Measurements from ENCODE around the gene ZNF813. TPM values are rescaled to one million over a fixed set of nuclear protein-coding genes. Genes with fewer than 3 reads are reported as not detected.

ZNF813 gene
- total and polyA plus RNA-seq, 11 donors = 0.42 to 2.5 (median 1.1) TPM

DNA sequence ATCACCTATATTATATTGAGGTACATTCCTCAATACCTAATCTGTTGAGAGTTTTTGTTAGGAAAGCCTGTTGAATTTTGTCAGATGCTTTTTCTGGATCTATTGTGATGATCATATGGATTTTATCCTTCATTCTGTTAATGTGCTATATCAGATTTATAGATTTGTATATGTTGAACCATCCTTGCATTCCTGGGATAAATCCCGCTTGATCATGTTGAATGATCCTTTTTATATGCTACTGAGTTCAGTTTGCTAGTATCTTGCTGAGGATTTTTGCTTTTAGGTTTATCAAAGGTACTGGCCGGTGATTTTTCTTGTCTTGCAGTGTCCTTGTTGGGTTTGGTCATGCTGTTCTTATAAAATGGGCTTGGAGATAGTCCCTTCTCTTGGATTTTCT lies 58.4 kb downstream of the ZNF813 start:
- Histone ChIP-seq H3K9me3 (peaks cover 0 to 16% (median 5%) of the 10 kb centered on the region in 12 donors), H3K36me3 (peaks cover 0 to 4% (median 0%) of the 10 kb centered on the region in 9 donors), H3K27ac (no peak overlapping the region), H3K27me3 (no peaks in the 10 kb centered on the region), H3K4me1 (peaks cover 0 to 10% (median 6%) of the 10 kb centered on the region in 12 donors), H3K4me3 (no peak overlapping the region)
- 95 to 100% (median 98%) methylated on average over 2 of the region's 2 CpGs for WGBS, 4 donors
- ATAC-seq (no peak), DNase-seq (no peak)
- intact Hi-C loops (cut with DNase I) = no loop called here
- TF ChIP-seq POLR2A (IDR thresholded peaks at IDR 0.05) (no peak), CTCF (IDR thresholded peaks at IDR 0.05) (no peak)

- Histone ChIP-seq H3K27me3 (no peaks in the 10 kb centered on the region), H3K4me3 (no peak overlapping the region)
- intact Hi-C loops (cut with DNase I) = no loop called here
Measured at GRCh38 chr19:53530622-53531021, 63.1 kb downstream of the ZNF813 start.

DNA sequence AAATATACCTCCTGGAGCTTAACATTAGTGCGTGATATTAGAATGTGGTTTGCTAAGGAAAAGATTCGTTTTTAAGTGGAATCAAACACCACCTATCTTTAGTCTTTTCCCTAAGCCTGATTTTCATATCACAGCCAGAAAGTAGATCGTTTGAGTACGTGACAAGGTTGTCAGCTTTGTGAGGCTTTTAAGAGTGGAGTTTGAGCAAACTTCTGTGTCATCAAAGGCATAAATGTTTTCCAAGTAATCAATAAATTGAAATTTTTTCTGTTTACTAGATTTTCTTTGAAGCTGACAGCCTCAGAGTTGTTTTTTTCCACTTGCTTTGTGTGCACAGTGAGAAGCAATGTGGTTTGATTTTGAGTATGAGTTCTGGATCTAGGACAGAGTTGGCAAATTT lies 63.9 kb downstream of the ZNF813 start:
- TF ChIP-seq CTCF (IDR thresholded peaks at IDR 0.05) (no peak), POLR2A (IDR thresholded peaks at IDR 0.05) (no peak)
- DNase-seq = no peak
- Histone ChIP-seq H3K9me3 (peaks cover 0 to 1% (median 0%) of the 10 kb centered on the region in 12 donors), H3K27me3 (no peaks in the 10 kb centered on the region), H3K27ac (no peak overlapping the region), H3K4me3 (no peak overlapping the region), H3K4me1 (no peaks in the 10 kb centered on the region), H3K36me3 (no peaks in the 10 kb centered on the region)
- ATAC-seq = no peak
- 84 to 91% (median 86%) methylated on average over 4 of the region's 4 CpGs for WGBS, 4 donors
- intact Hi-C loops (cut with DNase I) = no loop called here

More at GRCh38 chr19:53530622-53531021, 63.1 kb downstream of the ZNF813 start:
- Histone ChIP-seq H3K36me3 (peaks cover 0 to 4% (median 0%) of the 10 kb centered on the region in 9 donors), H3K9me3 (peaks cover 0 to 10% (median 5%) of the 10 kb centered on the region in 12 donors), H3K4me1 (no peaks in the 10 kb centered on the region), H3K27ac (no peak overlapping the region)
- 94 to 97% (median 96%) methylated on average over 7 to 8 of the region's 8 CpGs for WGBS, 4 donors
- TF ChIP-seq POLR2A (IDR thresholded peaks at IDR 0.05) (no peak), CTCF (IDR thresholded peaks at IDR 0.05) (no peak)
- no peak for ATAC-seq
- DNase-seq = no peak

DNA sequence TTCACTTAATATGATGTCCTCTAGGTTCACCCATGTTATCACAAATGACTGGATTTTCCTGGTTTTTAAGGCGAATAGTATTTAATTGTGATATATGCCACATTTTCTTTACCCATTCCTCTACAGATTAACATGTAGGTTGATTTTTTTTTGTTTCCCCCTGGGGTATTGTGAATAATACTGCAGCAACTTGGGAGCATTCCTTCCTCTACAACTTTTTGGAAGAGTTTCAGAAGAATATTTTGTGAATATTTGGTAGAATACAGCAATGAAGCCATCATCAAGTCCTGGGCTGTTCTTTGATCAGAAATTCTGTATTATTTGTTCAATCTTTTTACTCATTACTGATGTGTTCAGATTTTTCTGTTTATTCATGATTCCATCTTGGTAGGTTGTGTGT lies 64.8 kb downstream of the ZNF813 start:
- DNase-seq (no peak), ATAC-seq (no peak)
- no peaks in the 10 kb centered on the region for H3K9me3 ChIP-seq
- no peak overlapping the region for H3K27ac ChIP-seq
- WGBS, 4 donors = 90 to 99% (median 96%) methylated on average over 1 of the region's 1 CpG
- no peak overlapping the region for H3K4me3 ChIP-seq
- H3K36me3 ChIP-seq = no peaks in the 10 kb centered on the region
- no peaks in the 10 kb centered on the region for H3K27me3 ChIP-seq
- intact Hi-C loops (cut with DNase I) = no loop called here
- TF ChIP-seq CTCF (IDR thresholded peaks at IDR 0.05) (no peak), POLR2A (IDR thresholded peaks at IDR 0.05) (no peak)
- no peaks in the 10 kb centered on the region for H3K4me1 ChIP-seq
